HG03060 (cell line): ENCODE results near the gene BTN3A1.
"Not testable (repeated sequence)": the region's sequence is repeated elsewhere in the genome, so short reads cannot be mapped to it uniquely, and the experiment has no call there.

Experiments used
- ATAC-seq: cut with Tn5 transposase; IDR thresholded peaks from one replicate; pipeline ENCODE4 v1.9.1; 2021; ENCODE audit warnings: low read depth, moderate number of reproducible peaks; ENCODE audit not compliant: unreplicated experiment

BTN3A1 gene

GRCh38 chr6:26401987-26402658 lies at the start of gene BTN3A1:
TSS of gene BTN3A1 (plus strand) at chr6:26402275. CDS start at chr6:26405564, 3,289 bp downstream.
- peak; percentile 81 for ATAC-seq

- no peak for ATAC-seq
Measured at GRCh38 chr6:26352315-26352714, 49.8 kb upstream of the BTN3A1 start.

GRCh38 chr6:26354162-26354561 lies 47.9 kb upstream of the BTN3A1 start:
- no peak for ATAC-seq

- ATAC-seq, result no peak
Measured at GRCh38 chr6:26355366-26355765, 46.7 kb upstream of the BTN3A1 start.

- not testable (repeated sequence) for ATAC-seq
Measured at GRCh38 chr6:26357543-26357942, 44.5 kb upstream of the BTN3A1 start.

- peak; percentile 53 for ATAC-seq
Measured at GRCh38 chr6:26358511-26358981, 43.5 kb upstream of the BTN3A1 start.

GRCh38 chr6:26359765-26360164 lies 42.3 kb upstream of the BTN3A1 start:
- ATAC-seq, result no peak

- ATAC-seq, result no peak
Measured at GRCh38 chr6:26360451-26361416, 41.3 kb upstream of the BTN3A1 start.

- no peak for ATAC-seq
Measured at GRCh38 chr6:26361544-26361943, 40.5 kb upstream of the BTN3A1 start.

- no peak for ATAC-seq
Measured at GRCh38 chr6:26362093-26362835, 39.8 kb upstream of the BTN3A1 start.

GRCh38 chr6:26362836-26363220 lies 39.2 kb upstream of the BTN3A1 start:
- ATAC-seq, result no peak

- ATAC-seq, result no peak
Measured at GRCh38 chr6:26363882-26364701, 38.0 kb upstream of the BTN3A1 start.

GRCh38 chr6:26365633-26365995 lies 36.5 kb upstream of the BTN3A1 start:
- ATAC-seq, result no peak

- ATAC-seq, result no peak
Measured at GRCh38 chr6:26366504-26366903, 35.6 kb upstream of the BTN3A1 start.

- no peak for ATAC-seq
Measured at GRCh38 chr6:26367114-26367513, 35.0 kb upstream of the BTN3A1 start.

- not testable (repeated sequence) for ATAC-seq
Measured at GRCh38 chr6:26371813-26372212, 30.3 kb upstream of the BTN3A1 start.

- no peak for ATAC-seq
Measured at GRCh38 chr6:26372308-26373144, 29.5 kb upstream of the BTN3A1 start.

GRCh38 chr6:26375270-26375669 lies 26.8 kb upstream of the BTN3A1 start:
- no peak for ATAC-seq

- ATAC-seq, result no peak
Measured at GRCh38 chr6:26377719-26378118, 24.4 kb upstream of the BTN3A1 start.
